AG08396 (cell line): Measurements from ENCODE around the gene KCNH1.

Experiments used
- DNase-seq: peaks from one replicate; pipeline ENCODE4 v3.0.0; 2012; ENCODE audit warnings: low spot score, mixed read lengths

The KCNH1 gene

DNA sequence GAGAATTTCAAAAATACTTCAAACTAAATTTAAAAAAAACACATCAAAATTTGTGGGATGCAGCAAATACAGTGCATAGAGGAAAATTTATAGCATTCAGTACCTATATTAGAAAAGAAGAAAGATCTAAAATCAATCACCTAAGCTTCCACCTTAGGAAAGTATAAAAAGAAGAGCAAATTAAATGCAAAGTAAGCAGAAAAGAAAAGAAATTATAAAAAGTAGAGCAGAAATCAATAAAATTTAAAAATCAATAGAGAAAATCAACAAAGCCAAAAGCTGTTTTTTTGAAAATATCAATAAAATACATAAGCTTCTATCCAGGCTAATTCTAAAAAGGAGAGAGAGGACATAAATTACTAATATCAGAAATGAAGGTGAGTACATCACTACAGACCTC, 255.4 kb downstream of the KCNH1 start:
- DNase-seq, result no peak

DNA sequence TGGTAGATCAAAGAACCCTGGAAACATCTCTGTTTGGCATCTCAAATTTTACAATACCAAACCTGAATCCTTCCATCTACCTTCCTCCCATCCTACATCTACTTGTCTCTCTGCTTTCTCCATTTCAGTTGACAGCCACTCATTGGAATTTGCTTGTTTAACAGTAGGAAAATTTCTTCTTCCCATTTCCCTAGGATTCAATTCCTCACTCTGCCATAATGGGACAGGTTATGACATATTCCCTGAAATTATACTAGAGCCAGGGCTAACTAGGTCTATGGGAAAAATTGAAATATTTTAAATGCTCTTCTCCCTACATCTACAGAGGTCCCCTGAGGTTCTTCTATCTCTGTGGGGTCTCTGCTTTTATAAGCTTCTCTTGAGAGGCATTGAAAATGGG, 257.7 kb downstream of the KCNH1 start:
- no peak for DNase-seq

GRCh38 chr1:210866532-210866931, 267.4 kb downstream of the KCNH1 start:
- no peak for DNase-seq

DNA sequence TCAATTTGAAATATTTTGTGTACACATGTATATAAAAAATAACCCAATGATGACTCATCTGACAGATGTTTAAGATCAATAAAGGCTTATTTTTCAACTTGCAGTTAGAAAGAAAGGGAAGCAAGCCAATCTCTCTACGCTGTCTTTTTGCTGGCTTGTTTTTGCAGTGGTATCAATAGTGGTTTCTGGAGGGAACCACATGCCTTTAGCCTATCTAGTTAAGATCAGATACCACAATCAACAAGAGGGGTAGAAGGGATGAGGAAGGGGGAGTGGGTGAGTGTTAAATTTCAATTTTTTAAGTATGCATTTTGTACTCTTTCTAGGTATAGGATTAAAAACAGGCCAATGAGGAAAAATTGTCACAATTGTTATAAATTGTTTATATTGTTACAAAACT, 276.2 kb downstream of the KCNH1 start:
- no peak for DNase-seq

GRCh38 chr1:210857146-210857663, 276.7 kb downstream of the KCNH1 start:
- DNase-seq, result no peak

DNA sequence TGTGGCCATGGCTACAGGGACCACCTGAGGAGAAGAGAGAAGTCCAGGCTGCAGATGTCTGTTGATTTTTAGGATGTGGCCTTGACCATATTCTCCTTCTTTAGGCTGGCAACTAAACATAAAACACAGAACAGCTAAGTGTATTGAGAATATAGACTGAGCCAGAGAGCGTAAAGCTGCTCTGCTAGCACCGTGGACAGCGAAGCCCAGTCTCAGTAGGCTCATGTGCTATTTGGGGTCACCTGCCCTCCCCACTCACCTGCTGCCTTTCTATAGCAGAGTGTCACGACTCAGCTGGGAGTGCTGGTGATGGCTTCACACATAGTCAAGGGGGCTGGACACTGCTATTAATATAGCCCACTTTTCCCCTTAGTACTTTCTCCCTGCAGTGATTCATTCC, 278.5 kb downstream of the KCNH1 start:
- no peak for DNase-seq

DNA sequence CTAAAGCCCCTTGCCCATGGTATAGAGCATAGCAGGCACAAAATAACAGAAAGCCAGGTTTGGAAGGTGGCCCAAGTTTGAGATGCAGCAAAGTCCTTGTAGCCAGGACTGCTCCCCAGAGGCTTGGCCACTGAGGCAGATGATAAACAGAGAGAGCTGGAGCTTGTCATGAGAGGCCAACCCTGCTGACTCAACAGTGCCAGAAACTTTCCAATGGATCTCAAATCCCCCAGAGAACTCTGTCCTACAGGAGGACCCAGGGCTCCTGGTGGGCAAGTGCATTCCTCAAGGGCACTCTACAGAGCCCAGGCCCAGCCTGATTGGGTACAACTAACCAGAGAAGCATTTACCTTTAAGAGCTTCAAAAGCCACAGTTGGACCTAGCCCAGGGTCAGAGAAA, 280.7 kb downstream of the KCNH1 start:
- DNase-seq, result no peak

DNA sequence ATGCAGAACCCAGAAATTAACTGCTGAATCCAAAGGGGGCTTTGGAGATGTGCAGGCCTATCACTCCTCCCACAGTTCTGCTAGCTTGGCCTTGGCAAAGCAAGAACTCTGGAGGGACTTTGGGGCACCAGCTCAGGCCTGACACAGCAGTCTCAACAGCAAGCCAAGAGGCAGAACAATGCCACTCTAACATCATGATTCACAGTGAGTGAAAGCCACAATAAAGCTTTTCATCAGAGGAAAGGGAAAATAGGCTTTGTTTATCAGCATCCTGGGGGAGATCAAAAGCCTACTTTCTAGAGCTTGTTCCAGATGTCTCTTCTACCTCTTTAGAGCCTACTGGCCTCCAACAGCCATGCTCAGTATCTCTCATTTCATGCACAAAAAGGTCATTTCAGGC, 283.4 kb downstream of the KCNH1 start:
- no peak for DNase-seq

DNA sequence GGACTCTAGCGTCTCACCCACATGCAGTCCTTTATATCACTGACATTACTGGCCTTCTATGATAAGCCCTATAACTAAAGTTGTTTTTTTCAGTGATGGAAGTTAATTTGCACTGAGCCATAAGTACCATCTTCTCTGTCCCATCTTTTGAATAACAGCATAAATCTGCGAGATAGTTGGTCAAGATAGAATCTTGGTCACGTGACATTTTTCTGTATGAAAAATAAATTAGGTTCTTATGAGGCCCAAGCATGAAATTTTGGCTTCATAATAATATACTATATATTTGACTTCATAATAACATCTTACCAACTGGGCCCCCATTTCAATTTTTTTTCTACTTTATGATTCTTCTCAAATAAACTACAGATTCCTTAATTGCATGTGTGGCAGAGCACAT, 285.5 kb downstream of the KCNH1 start:
- no peak for DNase-seq

DNA sequence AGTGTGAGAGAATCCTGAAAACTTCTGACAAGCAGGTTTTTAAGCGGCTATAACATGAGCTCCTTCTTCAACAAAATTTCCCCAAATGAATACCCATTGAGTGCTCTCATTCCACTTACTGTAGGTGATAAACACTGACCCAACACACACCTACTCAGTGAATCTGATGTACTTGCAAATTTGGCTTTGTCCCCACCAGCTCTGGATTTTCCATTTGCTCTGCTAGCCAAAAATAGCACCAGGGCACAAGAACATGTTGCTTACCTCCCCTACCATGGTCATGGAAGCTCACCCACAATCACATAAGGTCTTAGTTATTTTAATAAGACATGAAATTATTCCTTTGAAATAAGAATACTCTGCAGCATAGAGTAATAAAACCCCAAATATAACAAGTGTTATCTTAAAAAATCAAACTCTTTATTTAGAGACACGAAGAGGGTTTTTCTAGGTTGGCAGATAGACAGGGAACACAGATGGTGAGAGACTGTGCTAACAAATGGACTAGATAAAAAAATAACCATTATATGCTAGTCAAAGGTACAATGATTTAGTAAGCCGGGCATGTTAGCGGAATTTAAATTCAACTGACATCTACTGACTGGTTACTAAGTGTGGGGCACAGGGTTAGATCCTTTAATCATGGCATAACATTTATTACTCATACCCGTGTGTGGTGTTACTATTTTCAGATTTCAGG, 291.9 kb downstream of the KCNH1 start:
- no peak for DNase-seq

- no peak for DNase-seq
These were observed 303.6 kb downstream of the KCNH1 start for GRCh38 chr1:210830034-210831028.

DNA sequence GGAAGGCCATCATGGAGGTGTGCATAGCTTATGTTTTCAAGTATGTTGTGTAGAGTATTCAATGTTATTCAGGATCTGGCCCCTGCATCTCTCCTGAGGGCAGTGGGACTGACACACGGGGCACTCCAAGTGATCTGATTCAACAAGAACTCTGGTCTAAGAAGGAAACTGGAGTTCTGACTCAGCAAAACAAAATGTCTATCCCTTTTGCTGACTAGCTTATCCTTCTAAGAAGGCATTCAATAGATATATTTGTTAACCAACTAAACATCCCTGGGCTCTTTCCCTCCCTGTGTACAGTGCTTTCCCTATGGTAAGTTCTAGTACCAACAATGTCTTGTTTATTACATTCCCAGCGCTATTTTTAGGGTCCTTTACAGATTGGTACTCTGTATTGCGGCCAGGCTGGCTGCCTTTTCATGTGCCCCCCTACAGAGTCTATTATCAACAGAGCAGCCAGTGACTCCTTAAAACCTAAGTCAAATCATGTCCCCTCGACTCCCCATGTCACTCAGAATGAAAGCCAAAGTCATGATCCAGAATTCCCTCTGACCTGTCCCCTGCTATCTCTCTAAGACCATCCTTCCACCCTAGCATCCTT, 304.9 kb downstream of the KCNH1 start:
- no peak for DNase-seq

GRCh38 chr1:210827481-210827880, 306.5 kb downstream of the KCNH1 start:
- no peak for DNase-seq

GRCh38 chr1:210826686-210827085, 307.3 kb downstream of the KCNH1 start:
- no peak for DNase-seq

- DNase-seq, result no peak
These were observed 311.0 kb downstream of the KCNH1 start for GRCh38 chr1:210822932-210823331.

DNA sequence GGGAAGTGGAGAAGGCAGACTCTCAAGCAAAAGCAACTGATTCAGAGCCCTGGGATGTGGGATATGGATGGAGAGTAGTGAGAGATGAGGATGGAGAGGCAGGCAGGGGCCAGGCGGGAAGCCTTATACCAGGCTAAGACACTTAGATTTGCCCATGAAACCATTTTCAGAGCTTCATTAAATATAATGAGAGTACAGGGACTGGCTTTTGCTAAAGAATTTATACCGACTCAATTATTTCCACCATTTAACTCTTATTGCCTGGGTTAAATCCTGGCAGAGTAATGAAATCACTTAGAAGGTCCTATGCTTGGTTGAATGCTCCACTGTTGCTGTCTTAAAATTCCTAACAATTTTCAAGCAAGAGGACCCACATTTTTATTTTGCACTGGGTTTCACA, 311.7 kb downstream of the KCNH1 start:
- no peak for DNase-seq

- no peak for DNase-seq
These were observed 312.3 kb downstream of the KCNH1 start for GRCh38 chr1:210821615-210822014.

- DNase-seq, result no peak
These were observed 314.7 kb downstream of the KCNH1 start for GRCh38 chr1:210819266-210819665.

DNA sequence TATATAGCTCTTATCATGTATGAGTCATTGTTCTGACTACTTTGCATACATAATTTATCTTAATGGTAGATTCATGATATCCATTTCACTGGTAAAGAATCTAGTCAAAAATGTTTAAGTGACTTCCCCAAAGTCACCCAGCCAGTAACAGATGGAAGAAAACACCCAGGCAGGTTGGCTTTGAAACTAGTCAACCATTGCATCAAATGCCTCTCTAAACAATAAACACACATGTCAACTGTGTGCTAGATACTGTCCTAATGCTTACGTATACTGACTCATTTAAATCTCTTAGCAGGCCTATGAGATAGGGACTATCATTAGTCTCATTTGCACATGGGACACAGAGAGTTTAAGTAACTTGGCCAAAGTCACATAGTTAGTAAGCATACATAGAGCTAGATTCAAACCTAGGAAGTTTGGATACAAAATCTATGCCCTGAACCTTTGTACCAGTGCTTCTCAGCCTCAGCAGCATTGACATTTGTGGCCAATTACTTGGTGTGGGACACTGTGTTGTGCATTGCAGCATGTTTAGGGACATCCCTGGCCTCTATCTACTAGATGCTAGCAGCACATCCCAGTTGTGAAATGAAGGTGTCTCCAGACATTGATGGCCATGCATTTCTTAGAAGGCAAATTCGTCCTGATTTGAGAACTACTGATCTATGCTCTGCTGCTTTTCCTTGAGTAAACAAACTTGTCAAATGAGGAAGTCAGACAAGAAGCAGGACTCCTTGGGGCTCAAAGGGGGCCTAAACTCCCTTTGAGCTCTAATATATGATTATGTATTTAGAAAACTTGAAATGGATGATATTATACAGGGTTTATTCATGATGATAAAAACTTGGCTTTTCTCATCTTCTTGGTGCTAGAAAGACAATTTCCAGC, 316.3 kb downstream of the KCNH1 start:
- DNase-seq, result no peak

DNA sequence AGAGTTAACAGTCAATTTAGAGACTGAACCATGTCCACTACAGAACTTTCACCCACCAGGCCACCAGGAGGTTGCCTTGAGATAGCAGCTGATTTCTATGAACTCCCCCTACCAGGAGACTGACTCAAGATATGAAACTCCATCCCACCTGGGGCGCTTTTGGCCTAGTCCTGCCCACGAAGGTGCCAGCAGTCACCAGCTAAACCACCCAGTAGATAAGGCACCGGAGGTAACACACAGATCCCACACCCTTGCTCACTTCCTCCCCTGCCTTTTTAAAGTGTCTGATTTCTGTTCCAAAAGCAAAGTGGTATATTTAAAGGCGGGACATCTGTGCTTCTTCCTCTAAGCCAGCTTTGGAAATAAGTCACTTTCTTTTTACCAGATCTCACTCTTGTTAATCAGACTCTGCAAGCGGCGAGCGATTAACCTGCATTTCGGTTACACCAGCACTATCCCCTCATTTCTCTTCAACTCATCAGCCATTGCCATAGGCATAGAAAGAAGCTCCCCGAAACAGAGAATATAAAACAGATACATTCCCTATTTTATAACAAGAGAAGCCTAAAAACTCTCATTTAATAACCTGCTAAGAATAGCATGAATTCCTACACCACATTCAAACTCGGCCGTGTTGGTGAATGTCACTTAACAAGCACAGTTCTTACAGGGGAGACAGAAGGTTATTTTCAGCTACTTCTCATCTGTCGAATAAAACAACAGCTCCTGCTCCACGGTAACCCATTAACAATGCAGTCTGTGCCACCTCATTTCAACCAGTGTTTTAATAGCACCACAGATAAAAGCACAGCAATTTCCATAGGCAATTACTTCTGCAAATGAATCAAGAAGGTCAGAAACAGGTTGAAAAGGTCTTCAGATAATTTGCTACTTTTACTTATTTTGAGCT, 318.1 kb downstream of the KCNH1 start:
- no peak for DNase-seq
